Left ventricle myocardium inferior (tissue), 1 donor: ENCODE measurements around the gene CD1D. TPM values are rescaled to one million over a fixed set of nuclear protein-coding genes. Genes with fewer than 3 reads are reported as not detected.
"Not testable (repeated sequence)": the region's sequence is repeated elsewhere in the genome, so short reads cannot be mapped to it uniquely, and the experiment has no call there.

Experiments used
- DNase-seq: peaks from one replicate; pipeline ENCODE4 v3.0.0-alpha.2; 2020
- H3K27ac ChIP-seq: fragments of 200-600 bp; replicated peaks from 2 replicates; pipeline ENCODE4 v1.8.0; 2021
- H3K27me3 ChIP-seq: fragments of 200-600 bp; 2 replicates; pipeline ENCODE4 v1.8.0; 2021; ENCODE audit warnings: low read depth
- H3K36me3 ChIP-seq: fragments of 200-600 bp; 2 replicates; pipeline ENCODE4 v1.8.0; 2021
- H3K4me1 ChIP-seq: fragments of 200-600 bp; 2 replicates; pipeline ENCODE4 v1.8.0; 2021
- H3K4me3 ChIP-seq: fragments of 200-600 bp; 2 replicates; pipeline ENCODE4 v1.8.0; 2021; ENCODE audit warnings: mild to moderate bottlenecking, moderate library complexity
- H3K9me3 ChIP-seq: fragments of 200-600 bp; replicated peaks from 2 replicates; pipeline ENCODE4 v1.8.0; 2021
- CTCF ChIP-seq: fragments of 200-600 bp; IDR thresholded peaks from 2 replicates; pipeline ENCODE4 v1.8.0; 2021; ENCODE audit warnings: antibody characterized with exemption, mild to moderate bottlenecking, borderline replicate concordance
- intact Hi-C: fragments of 100-400 bp; cut with micrococcal nuclease; formaldehyde crosslinking; loops from one replicate; pipeline ENCODE4 v1.11.0; 2022
- total RNA-seq: library from RNA; stranded (reverse); fragmentation: NEBNext Ultra II Directional; extraction: Animal tissue kit (Norgen Biotek cat#: 25700); gene quantifications from one replicate; pipeline ENCODE4 v1.2.1, GENCODE V29; 2021
- donor health status: DM: no; HTN: yes; CAD: no; lungs with severe emphysema.

CD1D gene
- total RNA-seq, 1 donor from 2014 or later, result 1.4 TPM

- H3K4me3 ChIP-seq, result no peak overlapping the region
- no peaks in the 10 kb centered on the region for H3K27me3 ChIP-seq
- no peaks in the 10 kb centered on the region for H3K36me3 ChIP-seq
- H3K9me3 ChIP-seq, result no peaks in the 10 kb centered on the region
- DNase-seq, result no peak
- no peak for TF ChIP-seq CTCF
- H3K27ac ChIP-seq, result no peak overlapping the region
- intact Hi-C loops, result no loop called here
- H3K4me1 ChIP-seq, result peaks cover 35% of the 10 kb centered on the region
Measured at GRCh38 chr1:158176399-158176798, 4.3 kb upstream of the CD1D start.

DNA sequence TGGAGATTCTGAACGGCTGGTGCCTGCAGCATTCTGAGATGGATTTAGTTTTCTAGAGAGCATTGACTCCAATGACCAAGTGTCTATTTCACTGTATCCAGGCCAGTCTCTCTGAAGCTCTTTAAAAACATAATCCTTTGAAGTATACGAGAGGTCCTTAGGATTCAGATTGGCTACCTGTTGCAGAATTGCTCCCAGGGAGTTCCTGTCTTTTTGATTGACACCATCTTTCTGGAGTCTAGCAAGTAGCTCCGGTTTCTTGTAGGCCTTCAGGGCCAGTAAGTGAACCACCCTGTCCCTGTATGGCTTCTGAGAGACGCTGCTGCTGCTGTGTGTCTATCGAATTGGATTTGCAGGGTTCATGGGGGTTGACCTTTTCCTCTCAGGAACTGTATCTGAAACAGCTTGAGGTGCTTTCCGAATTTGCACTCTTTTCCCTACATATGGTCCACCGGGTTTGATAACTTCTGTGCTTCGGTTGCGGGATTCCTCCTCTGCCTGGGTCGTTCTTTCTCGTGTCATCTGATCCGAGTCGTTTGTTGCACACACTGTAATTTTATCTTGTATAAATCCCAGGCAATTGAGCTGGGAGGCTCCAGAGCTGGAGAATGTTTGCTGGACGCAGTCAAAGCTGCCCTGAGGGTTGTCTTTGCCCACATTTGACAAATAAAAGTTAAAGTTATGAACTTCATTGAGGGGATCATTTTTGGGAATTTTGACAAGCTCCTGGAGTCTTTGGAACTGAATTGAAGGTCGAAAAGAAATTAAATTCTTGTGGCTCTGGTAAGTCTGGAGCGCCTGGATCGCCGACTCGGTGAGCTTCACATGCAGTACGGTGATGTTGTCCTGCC is 3.6 kb upstream of the CD1D start:
- H3K36me3 ChIP-seq, intact Hi-C loops, H3K9me3 ChIP-seq, H3K27me3 ChIP-seq, DNase-seq: not testable (repeated sequence)
- Histone ChIP-seq H3K4me3 (peak overlapping the region; percentile 68), H3K4me1 (peaks cover 41% of the 10 kb centered on the region), H3K27ac (peak overlapping the region; percentile 52)

GRCh38 chr1:158177700-158178450 is 2.8 kb upstream of the CD1D start:
- intact Hi-C loops, result no loop called here
- no peak for TF ChIP-seq CTCF
- no peaks in the 10 kb centered on the region for H3K9me3 ChIP-seq
- H3K4me1 ChIP-seq, result peaks cover 41% of the 10 kb centered on the region
- H3K27ac ChIP-seq, result peak overlapping the region; percentile 52
- no peaks in the 10 kb centered on the region for H3K36me3 ChIP-seq
- DNase-seq, result peak; percentile 97
- H3K27me3 ChIP-seq, result peaks cover 5% of the 10 kb centered on the region
- peak overlapping the region; percentile 68 for H3K4me3 ChIP-seq

GRCh38 chr1:158179301-158180041 is 1.2 kb upstream of the CD1D start:
- no peak overlapping the region for H3K27ac ChIP-seq
- intact Hi-C loops, result no loop called here
- H3K27me3 ChIP-seq, result peaks cover 16% of the 10 kb centered on the region
- H3K4me3 ChIP-seq, result no peak overlapping the region
- no peaks in the 10 kb centered on the region for H3K36me3 ChIP-seq
- H3K9me3 ChIP-seq, result no peaks in the 10 kb centered on the region
- H3K4me1 ChIP-seq, result peaks cover 41% of the 10 kb centered on the region
- TF ChIP-seq CTCF, result no peak
- DNase-seq, result no peak

GRCh38 chr1:158181577-158181922 is 855 bp downstream of the CD1D start:
- Histone ChIP-seq H3K36me3 (no peaks in the 10 kb centered on the region), H3K4me3 (peak overlapping the region; percentile 78), H3K27ac (peak overlapping the region; percentile 67), H3K27me3 (peaks cover 16% of the 10 kb centered on the region), H3K4me1 (peaks cover 41% of the 10 kb centered on the region), H3K9me3 (no peaks in the 10 kb centered on the region)
- intact Hi-C loops, result no loop called here
- no peak for TF ChIP-seq CTCF
- no peak for DNase-seq
